ENCODE results near the gene UBASH3B.
A peak's percentile ranks its signal among the peaks of the same experiment; 100 is the strongest.

DNA sequence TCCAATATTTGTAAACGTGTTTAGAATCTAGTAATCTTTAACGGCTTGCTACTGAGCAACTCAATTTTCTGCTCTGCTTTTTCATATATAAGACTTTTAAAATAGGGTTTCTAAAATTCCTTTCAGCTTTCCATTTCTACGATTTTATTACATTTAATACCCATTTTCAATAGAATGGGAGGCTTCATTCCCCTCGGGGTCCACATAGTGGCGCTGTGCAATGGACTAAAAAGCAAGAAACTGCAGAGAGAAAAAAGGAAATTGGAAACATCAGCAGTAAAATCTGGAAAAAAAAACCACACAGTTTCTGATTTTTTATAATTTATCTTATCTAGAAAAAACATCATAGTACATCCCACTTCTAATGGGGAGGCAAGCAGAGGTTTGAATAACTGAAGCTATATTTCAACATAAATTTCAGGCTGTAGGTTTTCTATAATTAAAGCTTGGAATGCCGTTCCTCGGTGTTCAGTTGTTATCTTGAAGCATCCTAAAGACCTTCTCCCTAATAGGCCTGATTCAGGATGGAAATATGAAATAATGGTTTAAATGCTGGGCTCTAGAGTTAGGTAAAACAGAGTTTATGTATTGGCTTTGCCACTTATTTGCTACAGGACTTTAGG is 208.3 kb downstream of the UBASH3B start:
- peak; percentile 61 to 89 (median 74) for TF ChIP-seq CTCF (IDR thresholded peaks at IDR 0.05)
- no peak for TF ChIP-seq POLR2A (IDR thresholded peaks at IDR 0.05)
